Measurements from ENCODE around the gene TAC4. TPM values are rescaled to one million over a fixed set of nuclear protein-coding genes. Genes with fewer than 3 reads are reported as not detected.
A peak's percentile ranks its signal among the peaks of the same experiment; 100 is the strongest.

Gene TAC4
- total RNA-seq, 1 donor from 2014 or later, result 2.1 TPM

- Histone ChIP-seq H3K27ac (ENCODE audit: low read depth, low read length) (no peak overlapping the region), H3K4me1 (ENCODE audit: control insufficient read depth in 3 of 3, insufficient read depth in 3 of 3, low read length in 3 of 3) (peaks cover 0 to 11% (median 0%) of the 10 kb centered on the region in 3 donors), H3K9ac (ENCODE audit: low read depth in 1 of 3, low read length in 3 of 3) (no peak overlapping the region), H3K36me3 (ENCODE audit: control insufficient read depth in 3 of 3, insufficient read depth in 3 of 3, low read length in 3 of 3) (peaks cover 0 to 3% (median 0%) of the 10 kb centered on the region in 3 donors), H3K9me3 (ENCODE audit: control insufficient read depth in 3 of 3, low read length in 3 of 3) (no peaks in the 10 kb centered on the region), H3K27me3 (ENCODE audit: control insufficient read depth in 3 of 3, insufficient read depth in 3 of 3, low read length in 3 of 3) (peaks cover 3 to 4% (median 4%) of the 10 kb centered on the region in 3 donors), H3K4me3 (ENCODE audit: low read length in 3 of 3) (no peak overlapping the region)
These were observed 12.4 kb upstream of the TAC4 start for GRCh38 chr17:49859991-49860953.

- Histone ChIP-seq H3K27me3 (ENCODE audit: control insufficient read depth in 3 of 3, insufficient read depth in 3 of 3, low read length in 3 of 3) (peaks cover 3 to 4% (median 4%) of the 10 kb centered on the region in 3 donors), H3K9ac (ENCODE audit: low read depth in 1 of 3, low read length in 3 of 3) (no peak overlapping the region), H3K4me1 (ENCODE audit: control insufficient read depth in 3 of 3, insufficient read depth in 3 of 3, low read length in 3 of 3) (peaks cover 0 to 11% (median 0%) of the 10 kb centered on the region in 3 donors), H3K36me3 (ENCODE audit: control insufficient read depth in 3 of 3, insufficient read depth in 3 of 3, low read length in 3 of 3) (peaks cover 0 to under 1% (median 0%) of the 10 kb centered on the region in 3 donors), H3K27ac (ENCODE audit: low read depth, low read length) (no peak overlapping the region), H3K9me3 (ENCODE audit: control insufficient read depth in 3 of 3, low read length in 3 of 3) (no peaks in the 10 kb centered on the region), H3K4me3 (ENCODE audit: low read length in 3 of 3) (no peak overlapping the region)
These were observed 10.9 kb upstream of the TAC4 start for GRCh38 chr17:49858796-49859195.

DNA sequence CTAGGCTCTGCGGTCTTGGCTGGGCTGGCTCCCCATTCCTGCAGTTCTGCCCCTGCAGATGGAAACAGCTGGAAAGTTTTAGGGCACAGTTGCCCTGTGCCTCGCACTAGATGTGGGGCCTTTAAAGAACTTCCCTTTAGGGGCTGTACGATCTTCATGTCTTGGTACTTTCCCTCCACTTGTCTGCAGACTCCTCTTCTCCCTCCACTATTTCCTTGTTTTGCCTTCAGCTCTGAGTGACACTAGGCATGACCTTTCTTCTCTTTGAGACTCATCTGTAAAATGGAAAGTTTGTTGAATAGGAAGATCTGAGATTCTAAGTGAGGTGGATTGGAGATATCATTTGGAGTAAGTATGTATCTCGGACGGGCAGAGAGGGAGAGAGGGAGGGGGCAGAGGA is 6.3 kb upstream of the TAC4 start:
- Histone ChIP-seq H3K4me3 (ENCODE audit: low read length in 3 of 3) (no peak overlapping the region), H3K36me3 (ENCODE audit: control insufficient read depth in 3 of 3, insufficient read depth in 3 of 3, low read length in 3 of 3) (no peaks in the 10 kb centered on the region), H3K9ac (ENCODE audit: low read depth in 1 of 3, low read length in 3 of 3) (no peak overlapping the region), H3K27ac (ENCODE audit: low read depth, low read length) (no peak overlapping the region), H3K4me1 (ENCODE audit: control insufficient read depth in 3 of 3, insufficient read depth in 3 of 3, low read length in 3 of 3) (peaks cover 14 to 25% (median 17%) of the 10 kb centered on the region in 3 donors), H3K27me3 (ENCODE audit: control insufficient read depth in 3 of 3, insufficient read depth in 3 of 3, low read length in 3 of 3) (no peaks in the 10 kb centered on the region), H3K9me3 (ENCODE audit: control insufficient read depth in 3 of 3, low read length in 3 of 3) (no peaks in the 10 kb centered on the region)

- no peaks in the 10 kb centered on the region for H3K9me3 ChIP-seq (ENCODE audit: control insufficient read depth in 3 of 3, low read length in 3 of 3)
- H3K27me3 ChIP-seq (ENCODE audit: control insufficient read depth in 3 of 3, insufficient read depth in 3 of 3, low read length in 3 of 3), result no peaks in the 10 kb centered on the region
- peaks cover 14 to 25% (median 17%) of the 10 kb centered on the region in 3 donors for H3K4me1 ChIP-seq (ENCODE audit: control insufficient read depth in 3 of 3, insufficient read depth in 3 of 3, low read length in 3 of 3)
- H3K9ac ChIP-seq (ENCODE audit: low read depth in 1 of 3, low read length in 3 of 3), result no peak overlapping the region
- H3K4me3 ChIP-seq (ENCODE audit: low read length in 3 of 3), result no peak overlapping the region
- H3K36me3 ChIP-seq (ENCODE audit: control insufficient read depth in 3 of 3, insufficient read depth in 3 of 3, low read length in 3 of 3), result no peaks in the 10 kb centered on the region
- no peak overlapping the region for H3K27ac ChIP-seq (ENCODE audit: low read depth, low read length)
These were observed 5.7 kb upstream of the TAC4 start for GRCh38 chr17:49853470-49854015.

DNA sequence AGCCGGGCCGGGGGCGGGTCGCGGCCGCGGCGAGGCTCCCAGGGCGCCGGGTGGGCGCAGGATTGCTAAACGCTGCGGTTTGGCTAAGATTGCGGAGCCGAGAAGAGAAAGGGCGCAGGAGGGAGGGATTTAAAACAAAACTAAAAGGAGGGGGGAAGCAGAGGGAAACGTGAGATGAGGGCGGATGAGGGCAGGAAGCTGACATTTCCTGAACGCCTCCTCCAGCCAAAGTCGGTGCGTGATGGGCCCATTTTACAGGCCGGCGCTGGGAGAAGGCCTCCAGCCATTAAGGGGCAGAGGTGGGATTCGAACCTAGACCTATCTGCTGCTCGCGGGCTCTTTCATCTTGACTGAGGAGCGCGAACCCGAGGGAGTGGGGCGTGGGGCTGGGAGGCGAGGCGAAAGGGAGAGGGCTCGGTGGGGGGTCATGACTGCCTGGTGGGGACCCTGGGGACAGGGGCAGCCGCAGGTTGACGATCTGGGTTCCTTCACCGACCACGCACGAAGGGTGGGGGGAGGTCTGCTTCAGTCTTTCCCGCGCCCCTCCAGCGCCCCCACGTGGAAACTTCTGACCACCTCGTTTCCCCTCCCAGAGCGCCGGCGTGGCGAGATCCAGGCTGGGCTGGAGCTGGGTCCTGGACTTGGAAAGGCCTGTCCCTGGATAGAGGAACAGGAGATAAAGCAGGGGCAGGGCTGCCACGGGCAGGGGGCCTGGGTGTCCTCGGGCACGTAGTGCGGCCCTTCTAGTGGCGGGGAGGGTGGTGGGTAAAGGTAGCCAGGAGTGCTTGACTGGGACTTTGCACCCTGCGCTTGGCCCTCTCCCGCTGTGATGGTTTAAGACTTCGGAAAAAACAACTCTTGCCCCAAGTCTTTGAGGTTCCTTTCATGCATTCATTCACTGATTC is 3.8 kb upstream of the TAC4 start:
- peak overlapping the region; percentile 12 for H3K27ac ChIP-seq (ENCODE audit: low read depth, low read length)
- peaks cover 23 to 38% (median 25%) of the 10 kb centered on the region in 3 donors for H3K4me1 ChIP-seq (ENCODE audit: control insufficient read depth in 3 of 3, insufficient read depth in 3 of 3, low read length in 3 of 3)
- no peaks in the 10 kb centered on the region for H3K27me3 ChIP-seq (ENCODE audit: control insufficient read depth in 3 of 3, insufficient read depth in 3 of 3, low read length in 3 of 3)
- H3K9ac ChIP-seq (ENCODE audit: low read depth in 1 of 3, low read length in 3 of 3), result peak overlapping the region; percentile 53 to 82 (median 57)
- H3K36me3 ChIP-seq (ENCODE audit: control insufficient read depth in 3 of 3, insufficient read depth in 3 of 3, low read length in 3 of 3), result peaks cover 0 to 3% (median under 1%) of the 10 kb centered on the region in 3 donors
- H3K4me3 ChIP-seq (ENCODE audit: low read length in 3 of 3), result peak overlapping the region; percentile 72 to 82 (median 75)
- no peaks in the 10 kb centered on the region for H3K9me3 ChIP-seq (ENCODE audit: control insufficient read depth in 3 of 3, low read length in 3 of 3)

DNA sequence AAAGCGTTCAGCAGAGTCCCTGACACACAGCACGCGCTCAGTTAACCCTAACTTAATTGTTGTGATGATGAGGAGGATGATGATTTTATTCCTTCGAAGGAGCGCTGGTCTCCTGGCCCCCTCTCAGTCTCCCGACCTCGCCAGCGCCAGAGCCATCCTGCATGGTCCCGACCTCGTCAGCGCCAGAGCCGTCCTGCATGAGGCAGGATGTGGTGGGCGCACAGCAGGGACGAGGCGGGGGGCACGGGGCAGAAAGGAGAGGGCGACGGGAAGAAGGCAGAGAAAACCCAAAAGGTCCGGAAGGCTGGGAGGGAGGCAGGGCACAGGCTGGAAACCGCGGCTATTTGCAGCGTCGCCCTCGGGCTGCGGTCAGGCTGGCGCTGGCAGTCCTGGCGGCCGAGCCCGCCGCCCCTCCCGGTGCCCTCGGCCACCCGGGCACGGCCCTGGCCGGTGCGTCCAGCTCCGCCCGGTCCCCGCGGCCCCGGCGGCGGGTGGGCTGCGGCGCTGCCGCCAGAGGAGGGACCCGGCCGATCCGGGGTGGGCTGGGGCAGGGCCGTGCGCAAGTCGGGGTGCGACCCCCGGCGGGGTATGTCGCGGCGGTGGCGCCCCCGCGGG is 3.0 kb upstream of the TAC4 start:
- peak overlapping the region; percentile 66 to 82 (median 72) for H3K4me3 ChIP-seq (ENCODE audit: low read length in 3 of 3)
- H3K27ac ChIP-seq (ENCODE audit: low read depth, low read length), result peak overlapping the region; percentile 39
- peaks cover 27 to 46% (median 32%) of the 10 kb centered on the region in 3 donors for H3K4me1 ChIP-seq (ENCODE audit: control insufficient read depth in 3 of 3, insufficient read depth in 3 of 3, low read length in 3 of 3)
- H3K9ac ChIP-seq (ENCODE audit: low read depth in 1 of 3, low read length in 3 of 3), result peak overlapping the region; percentile 64 to 82 (median 68)
- H3K9me3 ChIP-seq (ENCODE audit: control insufficient read depth in 3 of 3, low read length in 3 of 3), result no peaks in the 10 kb centered on the region
- H3K27me3 ChIP-seq (ENCODE audit: control insufficient read depth in 3 of 3, insufficient read depth in 3 of 3, low read length in 3 of 3), result no peaks in the 10 kb centered on the region
- peaks cover 0 to 5% (median 4%) of the 10 kb centered on the region in 3 donors for H3K36me3 ChIP-seq (ENCODE audit: control insufficient read depth in 3 of 3, insufficient read depth in 3 of 3, low read length in 3 of 3)

GRCh38 chr17:49850218-49850610 is 2.3 kb upstream of the TAC4 start:
- H3K36me3 ChIP-seq (ENCODE audit: control insufficient read depth in 3 of 3, insufficient read depth in 3 of 3, low read length in 3 of 3), result peaks cover 0 to 5% (median 4%) of the 10 kb centered on the region in 3 donors
- H3K9ac ChIP-seq (ENCODE audit: low read depth in 1 of 3, low read length in 3 of 3), result peak overlapping the region in 1 of 3 donors; percentile 64
- no peaks in the 10 kb centered on the region for H3K9me3 ChIP-seq (ENCODE audit: control insufficient read depth in 3 of 3, low read length in 3 of 3)
- peaks cover 34 to 52% (median 38%) of the 10 kb centered on the region in 3 donors for H3K4me1 ChIP-seq (ENCODE audit: control insufficient read depth in 3 of 3, insufficient read depth in 3 of 3, low read length in 3 of 3)
- H3K4me3 ChIP-seq (ENCODE audit: low read length in 3 of 3), result peak overlapping the region in 2 of 3 donors; percentile 72 to 82
- H3K27me3 ChIP-seq (ENCODE audit: control insufficient read depth in 3 of 3, insufficient read depth in 3 of 3, low read length in 3 of 3), result no peaks in the 10 kb centered on the region
- H3K27ac ChIP-seq (ENCODE audit: low read depth, low read length), result peak overlapping the region; percentile 39

DNA sequence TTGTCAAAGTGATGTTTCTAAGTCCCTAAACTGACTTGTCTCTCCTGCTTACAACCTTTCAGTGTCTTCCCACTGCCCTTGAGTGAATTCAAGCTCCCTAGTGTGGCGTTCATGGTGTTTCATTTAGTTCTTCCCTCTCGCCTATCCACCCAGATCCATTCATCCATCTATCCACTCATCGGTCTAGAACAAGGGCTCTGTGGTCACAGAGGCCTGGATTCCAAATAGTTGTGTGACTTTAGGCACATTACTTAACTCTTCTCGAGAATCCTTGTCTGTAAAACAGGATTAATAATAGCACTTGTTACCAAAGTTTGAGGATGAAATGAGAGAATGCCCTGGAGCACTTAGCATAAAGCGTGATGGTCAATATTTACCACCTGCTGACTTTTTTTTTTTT is 870 bp upstream of the TAC4 start:
- no peaks in the 10 kb centered on the region for H3K9me3 ChIP-seq (ENCODE audit: control insufficient read depth in 3 of 3, low read length in 3 of 3)
- no peak overlapping the region for H3K27ac ChIP-seq (ENCODE audit: low read depth, low read length)
- H3K36me3 ChIP-seq (ENCODE audit: control insufficient read depth in 3 of 3, insufficient read depth in 3 of 3, low read length in 3 of 3), result peaks cover 0 to 5% (median 4%) of the 10 kb centered on the region in 3 donors
- H3K4me1 ChIP-seq (ENCODE audit: control insufficient read depth in 3 of 3, insufficient read depth in 3 of 3, low read length in 3 of 3), result peaks cover 39 to 67% (median 49%) of the 10 kb centered on the region in 3 donors
- H3K9ac ChIP-seq (ENCODE audit: low read depth in 1 of 3, low read length in 3 of 3), result no peak overlapping the region
- no peaks in the 10 kb centered on the region for H3K27me3 ChIP-seq (ENCODE audit: control insufficient read depth in 3 of 3, insufficient read depth in 3 of 3, low read length in 3 of 3)
- H3K4me3 ChIP-seq (ENCODE audit: low read length in 3 of 3), result no peak overlapping the region
